SK-N-SH (cell line): Measurements from ENCODE around the gene TMEM129. TPM values are rescaled to one million over a fixed set of nuclear protein-coding genes. Genes with fewer than 3 reads are reported as not detected.

Experiments used
- CTCF ChIA-PET: fragments of 300-600, 350-600 bp; formaldehyde crosslinking; extraction: SDS; loops from one replicate; lab custom pipeline; 2021; lab: Yijun Ruan, JAX
- POLR2A ChIA-PET: fragments of 350-600 bp; sonication (Branson Sonifier 250); formaldehyde crosslinking; extraction: SDS; loops from one replicate; lab custom pipeline; 2020; ENCODE audit warnings: antibody characterized with exemption, inconsistent platforms; lab: Yijun Ruan, JAX
- DNase-seq: peaks from one replicate; pipeline ENCODE4 v3.0.0; 2012
- H2AFZ ChIP-seq: fragments of 200-600 bp; sonication (generic); 2 replicates; pipeline ENCODE4 v1.8.1; 2016; ENCODE audit warnings: antibody characterized with exemption, mild to moderate bottlenecking, low read depth
- H3F3A ChIP-seq: fragments of 200-600 bp; sonication (generic); replicated peaks from 2 replicates; pipeline ENCODE3; 2016; ENCODE audit warnings: antibody characterized with exemption, mild to moderate bottlenecking; ENCODE audit not compliant: insufficient read depth
- H3K27ac ChIP-seq, 2 experiments: fragments of 200-500 bp in 1 of 2; fragments of 200-600 bp in 1 of 2; sonication (Bioruptor generic) in 1 of 2; sonication (generic), shearing (Covaris generic) in 1 of 2; 2 replicates each; pipeline versions ENCODE4 v1.5.1 to v1.6.1; 2014 to 2016; ENCODE audit warnings: low read depth in 2 of 2, inconsistent platforms in 1 of 2, low read length in 1 of 2, mild to moderate bottlenecking in 1 of 2, mixed read lengths in 1 of 2
- H3K27me3 ChIP-seq: fragments of 200-600 bp; sonication (generic), shearing (Covaris generic); 2 replicates; pipeline ENCODE4 v1.6.1; 2016; ENCODE audit warnings: mixed run types; ENCODE audit not compliant: insufficient read depth
- H3K36me3 ChIP-seq, 2 experiments: fragments of 200-500 bp in 1 of 2; fragments of 200-600 bp in 1 of 2; sonication (Bioruptor generic) in 1 of 2; sonication (generic) in 1 of 2; replicated peaks in 1 of 2; 2 replicates each; pipeline versions ENCODE3 to v1.5.1; 2014 to 2016; ENCODE audit warnings: low read length in 1 of 2, mild to moderate bottlenecking in 1 of 2; ENCODE audit not compliant: insufficient read depth in 2 of 2, control insufficient read depth in 1 of 2
- H3K4me1 ChIP-seq, 2 experiments: fragments of 200-500 bp in 1 of 2; fragments of 200-600 bp in 1 of 2; sonication (Bioruptor generic) in 1 of 2; sonication (generic), shearing (Covaris generic) in 1 of 2; 2 replicates each; pipeline versions ENCODE4 v1.5.1 to v1.6.1; 2014 to 2016; ENCODE audit warnings: low read depth in 1 of 2, low read length in 1 of 2, mixed run types in 1 of 2; ENCODE audit not compliant: insufficient read depth in 2 of 2, control insufficient read depth in 1 of 2
- H3K4me2 ChIP-seq: fragments of 200-600 bp; sonication (generic), shearing (Covaris generic); 2 replicates; pipeline ENCODE4 v1.6.1; 2017; ENCODE audit warnings: mixed run types
- H3K4me3 ChIP-seq, 2 experiments: fragments of 200-500 bp in 1 of 2; fragments of 200-600 bp in 1 of 2; sonication (Bioruptor generic) in 1 of 2; sonication (generic), shearing (Covaris generic) in 1 of 2; 2 replicates each; pipeline versions ENCODE4 v1.5.1 to v1.8.1; 2014 to 2016; ENCODE audit warnings: low read depth in 2 of 2, inconsistent platforms in 1 of 2, low read length in 1 of 2, mild to moderate bottlenecking in 1 of 2, mixed read lengths in 1 of 2, moderate library complexity in 1 of 2
- H3K79me2 ChIP-seq: fragments of 200-600 bp; sonication (generic); 2 replicates; pipeline ENCODE4 v1.8.1; 2017; ENCODE audit warnings: mild to moderate bottlenecking; ENCODE audit not compliant: insufficient read depth
- H3K9ac ChIP-seq: fragments of 200-600 bp; sonication (generic); 2 replicates; pipeline ENCODE4 v1.6.1; 2017; ENCODE audit warnings: mixed run types
- H3K9me2 ChIP-seq: fragments of 200-600 bp; sonication (generic); 2 replicates; pipeline ENCODE4 v1.6.1; 2017; ENCODE audit warnings: mixed run types
- H3K9me3 ChIP-seq: fragments of 200-600 bp; sonication (generic); 2 replicates; pipeline ENCODE4 v1.6.1; 2017; ENCODE audit warnings: mixed run types, mild to moderate bottlenecking, moderate library complexity
- H4K20me1 ChIP-seq: fragments of 200-600 bp; sonication (generic); 2 replicates; pipeline ENCODE4 v1.6.1; 2017; ENCODE audit warnings: mild to moderate bottlenecking, mixed run types; ENCODE audit not compliant: insufficient read depth
- CHD2 ChIP-seq: fragments of 150-350 bp; IDR thresholded peaks from 2 replicates; pipeline ENCODE4 v1.6.1; 2018; ENCODE audit warnings: low read length; ENCODE audit not compliant: partially characterized antibody
- ELF1 ChIP-seq: IDR thresholded peaks from 2 replicates; pipeline ENCODE4 v1.4.0; 2012
- EP300 ChIP-seq, 2 experiments: IDR thresholded peaks; 2 replicates each; pipeline versions ENCODE4 v1.4.0 to v1.6.1; 2012; ENCODE audit warnings: borderline replicate concordance in 1 of 2, low read depth in 1 of 2, low read length in 1 of 2
- GABPA ChIP-seq: IDR thresholded peaks from 2 replicates; pipeline ENCODE4 v1.4.0; 2012; ENCODE audit warnings: low read depth, mild to moderate bottlenecking
- GATA2 ChIP-seq: sonication (generic); formaldehyde crosslinking; IDR thresholded peaks from 2 replicates; pipeline ENCODE4 v1.5.0; 2020; ENCODE audit warnings: mild to moderate bottlenecking, missing genetic modification reagents
- NFIC ChIP-seq: IDR thresholded peaks from 2 replicates; pipeline ENCODE4 v1.4.0; 2012; ENCODE audit warnings: borderline replicate concordance
- NRF1 ChIP-seq: IDR thresholded peaks from 2 replicates; pipeline ENCODE4 v1.6.1; 2012; ENCODE audit warnings: low read depth, mild to moderate bottlenecking, low read length
- RCOR1 ChIP-seq: fragments of 150-350 bp; IDR thresholded peaks from 2 replicates; pipeline ENCODE4 v1.6.1; 2017; ENCODE audit warnings: antibody characterized with exemption, low read length
- REST ChIP-seq: IDR thresholded peaks from 2 replicates; pipeline ENCODE4 v1.6.1; 2012; ENCODE audit warnings: mild to moderate bottlenecking, low read depth, low read length, moderate library complexity
- WGBS: methylation state at CpG from one replicate; pipeline ENCODE4 v1.1.6; 2017; ENCODE audit warnings: low lambda C conversion rate; 5-methylcytosine and 5-hydroxymethylcytosine counted together
- polyA plus RNA-seq, 3 experiments: library from polyadenylated mRNA; depleted of rRNA; stranded (reverse); fragments of >200 nt; gene quantifications; 2 replicates each; pipeline ENCODE4 v1.2.3, GENCODE V29; 2012

TMEM129 gene
- polyA plus RNA-seq, 1 of the 3 experiments (the other 2 are of a cell fraction): 36.5 TPM

- TF ChIP-seq REST (no peak), ELF1 (no peak), EP300 (IDR thresholded peaks at IDR 0.05; ENCODE audit: borderline replicate concordance in 1 of 2, low read depth in 1 of 2, low read length in 1 of 2) (no peak), RCOR1 (no peak), GATA2 (CRISPR knock-in tag) (no peak), GABPA (no peak)
These were observed 35.6 kb downstream of the TMEM129 start (continued) for GRCh38 chr4:1685235-1686150.

- Histone ChIP-seq H3K79me2 (peaks cover 11% of the 10 kb centered on the region), H3K4me1 (peaks cover 4 to 13% of the 10 kb centered on the region in 2 experiments; a peak in 2 of 4 replicates), H2AFZ (no peak overlapping the region), H3K9me2 (no peaks in the 10 kb centered on the region), H4K20me1 (no peaks in the 10 kb centered on the region), H3K4me2 (peak overlapping the region; percentile 28; the same call in 1 of the 2 replicates), H3K36me3 (peaks cover 0 to under 1% of the 10 kb centered on the region in 2 experiments), H3K9ac (no peak overlapping the region), H3K9me3 (no peaks in the 10 kb centered on the region), H3K27ac (peak overlapping the region in 1 of 2 experiments; percentile 18; a peak in 1 of 4 replicates), H3K27me3 (no peaks in the 10 kb centered on the region), H3K4me3 (peak overlapping the region in 1 of 2 experiments; percentile 67; a peak in 2 of 4 replicates), H3F3A (peaks cover 23% of the 10 kb centered on the region)
- CTCF ChIA-PET: interaction anchor here (6.2 kb wide), 1 partner anchor 8 kb away, joined by 32 read pairs; no protein-coding TSS in a partner anchor
- no peak for DNase-seq
- WGBS: 19% methylated on average over 14 of the region's 66 CpGs
- TF ChIP-seq NRF1 (peak; percentile 58), GATA2 (CRISPR knock-in tag) (no peak), CHD2 (no peak), NFIC (no peak)
- POLR2A ChIA-PET: no interaction called here
These were observed 36.5 kb downstream of the TMEM129 start for GRCh38 chr4:1684506-1685234.
